A673 (cell line): ENCODE results near the gene FAH. TPM values are rescaled to one million over a fixed set of nuclear protein-coding genes. Genes with fewer than 3 reads are reported as not detected.

ENCODE experiments used
- BruUV-seq: library from RNA; stranded (reverse); fragments of 400-500 nt; replicated peaks from 2 replicates; lab custom pipeline; 2021; lab: Mats Ljungman, UMichigan
- CTCF ChIA-PET: fragments of 300-600 bp; sonication (Branson Sonifier 250); formaldehyde crosslinking; loops from one replicate; lab custom pipeline; 2022; ENCODE audit warnings: antibody characterized with exemption; lab: Charles Lee
- POLR2A ChIA-PET: fragments of 300-600 bp; sonication (Branson Sonifier 250); formaldehyde crosslinking; loops from one replicate; lab custom pipeline; 2022; ENCODE audit warnings: antibody characterized with exemption; ENCODE audit not compliant: low non-redundant PET; lab: Charles Lee
- DNase-seq: peaks from one replicate; pipeline ENCODE4 v3.0.0-alpha.2; 2015; ENCODE audit warnings: low spot score
- H3K27ac ChIP-seq: fragments of 200-600 bp; sonication (generic); 2 replicates; pipeline ENCODE4 v1.5.1; 2016; ENCODE audit warnings: mixed run types, low read depth, mild to moderate bottlenecking, mixed read lengths, antibody characterized with exemption, low read length; ENCODE audit not compliant: poor library complexity, severe bottlenecking
- H3K27me3 ChIP-seq: fragments of 200-600 bp; sonication (generic); replicated peaks from 2 replicates; pipeline ENCODE4 v1.6.1; 2017; ENCODE audit warnings: mixed run types, low read depth, mild to moderate bottlenecking, mixed read lengths, antibody characterized with exemption, low read length; ENCODE audit not compliant: insufficient read depth, poor library complexity
- H3K36me3 ChIP-seq: fragments of 200-600 bp; sonication (generic); 2 replicates; pipeline ENCODE4 v1.6.1; 2016; ENCODE audit warnings: mixed run types, mild to moderate bottlenecking, mixed read lengths, antibody characterized with exemption, low read length; ENCODE audit not compliant: insufficient read depth, poor library complexity, severe bottlenecking
- H3K4me1 ChIP-seq: fragments of 200-600 bp; sonication (generic); 2 replicates; pipeline ENCODE4 v1.6.1; 2017; ENCODE audit warnings: mixed run types, mild to moderate bottlenecking, mixed read lengths, antibody characterized with exemption, low read length; ENCODE audit not compliant: insufficient read depth, poor library complexity, severe bottlenecking
- H3K4me3 ChIP-seq: fragments of 200-600 bp; sonication (generic); 2 replicates; pipeline ENCODE4 v1.5.1; 2016; ENCODE audit warnings: low read depth, mixed run types, mild to moderate bottlenecking, mixed read lengths, low read length; ENCODE audit not compliant: poor library complexity, severe bottlenecking
- H3K9me3 ChIP-seq: fragments of 200-600 bp; sonication (generic); 2 replicates; pipeline ENCODE4 v1.6.1; 2016; ENCODE audit warnings: mixed run types, low read depth, mild to moderate bottlenecking, mixed read lengths, antibody characterized with exemption, low read length; ENCODE audit not compliant: poor library complexity, severe bottlenecking
- CTCF ChIP-seq: fragments of 300-800, 200-600 bp; sonication (generic); conservative IDR thresholded peaks from 2 replicates; pipeline ENCODE4 v1.5.1; 2017; ENCODE audit warnings: low read depth, mild to moderate bottlenecking, antibody characterized with exemption, low read length, moderate library complexity, mixed read lengths
- EZH2 ChIP-seq: fragments of 200-600 bp; sonication (generic); IDR thresholded peaks from 2 replicates; pipeline ENCODE4 v1.6.1; 2017; ENCODE audit warnings: borderline replicate concordance, low read depth, mild to moderate bottlenecking, mixed read lengths, antibody characterized with exemption, low read length; ENCODE audit not compliant: poor library complexity, severe bottlenecking
- intact Hi-C: fragments of 100-400 bp; cut with micrococcal nuclease; formaldehyde crosslinking; loops from one replicate; pipeline ENCODE4 v1.10.0; 2022; ENCODE audit not compliant: unreplicated experiment
- total RNA-seq: library from RNA; stranded (reverse); gene quantifications from 2 replicates; pipeline ENCODE4 v1.2.3, GENCODE V29; 2021

The FAH gene
- total RNA-seq, 1 experiment from 2014 or later, result 2.0 TPM

- CTCF ChIA-PET, result no interaction called here
- no TSS peak for BruUV-seq
- Histone ChIP-seq H3K4me3 (no peak overlapping the region), H3K27me3 (no peaks in the 10 kb centered on the region), H3K36me3 (no peaks in the 10 kb centered on the region), H3K27ac (no peak overlapping the region), H3K9me3 (no peaks in the 10 kb centered on the region), H3K4me1 (no peaks in the 10 kb centered on the region)
- POLR2A ChIA-PET, result no interaction called here
- TF ChIP-seq EZH2, result no peak
- TF ChIP-seq CTCF, result no peak
- intact Hi-C loops, result loop anchor here (10.0 kb wide), 1 partner anchor 176 kb away; no protein-coding TSS in a partner anchor
- no peak for DNase-seq
Measured at GRCh38 chr15:80170596-80170995, 17.8 kb downstream of the FAH start.

- ChIA-PET POLR2A (no interaction called here), CTCF (no interaction called here)
Measured at GRCh38 chr15:80171787-80172186, 19.0 kb downstream of the FAH start.

GRCh38 chr15:80172401-80172800 lies 19.6 kb downstream of the FAH start:
- BruUV-seq, result no TSS peak

More at GRCh38 chr15:80171787-80172186, 19.0 kb downstream of the FAH start:
- no peak for DNase-seq
- no peak overlapping the region for H3K4me3 ChIP-seq
- H3K27me3 ChIP-seq, result no peaks in the 10 kb centered on the region
- no peaks in the 10 kb centered on the region for H3K9me3 ChIP-seq
- no peaks in the 10 kb centered on the region for H3K4me1 ChIP-seq
- TF ChIP-seq EZH2 (no peak), CTCF (no peak)
- BruUV-seq, result no TSS peak
- H3K27ac ChIP-seq, result no peak overlapping the region
- intact Hi-C loops, result loop anchor here (2.0 to 10.0 kb wide), 2 partner anchors 177 to 275 kb away; partner anchors contain the start of gene MTHFS
- H3K36me3 ChIP-seq, result no peaks in the 10 kb centered on the region

More at GRCh38 chr15:80172401-80172800, 19.6 kb downstream of the FAH start:
- Histone ChIP-seq H3K4me3 (no peak overlapping the region), H3K4me1 (no peaks in the 10 kb centered on the region), H3K27me3 (no peaks in the 10 kb centered on the region), H3K9me3 (no peaks in the 10 kb centered on the region), H3K27ac (no peak overlapping the region), H3K36me3 (no peaks in the 10 kb centered on the region)
- TF ChIP-seq EZH2 (no peak), CTCF (no peak)
- intact Hi-C loops, result loop anchor here (2.0 to 10.0 kb wide), 2 partner anchors 178 to 276 kb away; partner anchors contain the start of gene MTHFS
- no peak for DNase-seq
- ChIA-PET POLR2A (no interaction called here), CTCF (no interaction called here)
